GM12878 (cell line): ENCODE data around the gene VN1R5.
"Not testable (repeated sequence)": the region's sequence is repeated elsewhere in the genome, so short reads cannot be mapped to it uniquely, and the experiment has no call there.

ENCODE experiments used
- CREB1 ChIP-seq: IDR thresholded peaks from 2 replicates; pipeline ENCODE4 v1.6.1; 2012; ENCODE audit warnings: low read depth, mild to moderate bottlenecking, inconsistent platforms
- POLR2A ChIP-seq: IDR thresholded peaks from 2 replicates; pipeline ENCODE4 v1.6.1; 2011; ENCODE audit warnings: low read depth, mild to moderate bottlenecking, low read length
- RAD21 ChIP-seq: IDR thresholded peaks from 2 replicates; pipeline ENCODE4 v1.6.1; 2011; ENCODE audit warnings: mild to moderate bottlenecking, low read depth, low read length, moderate library complexity; ENCODE audit not compliant: insufficient read depth
- TF ChIP-seq, protein P1 (sequence below), 3 experiments: IDR thresholded peaks in 2 of 3; conservative IDR thresholded peaks in 1 of 3; 2 replicates each; pipeline ENCODE4 v1.5.1; 2011; ENCODE audit warnings: low read depth in 3 of 3, low read length in 3 of 3, mild to moderate bottlenecking in 3 of 3, control low read depth in 2 of 3, moderate library complexity in 2 of 3, inconsistent platforms in 1 of 3, mixed read lengths in 1 of 3; ENCODE audit not compliant: control insufficient read depth in 2 of 3, insufficient read depth in 1 of 3; ENCODE audit errors: extremely low read depth in 1 of 3
- TF ChIP-seq, protein P2 (sequence below): IDR thresholded peaks from 2 replicates; pipeline ENCODE4 v1.6.1; 2012; ENCODE audit warnings: mild to moderate bottlenecking, low read depth, low read length

DNA sequence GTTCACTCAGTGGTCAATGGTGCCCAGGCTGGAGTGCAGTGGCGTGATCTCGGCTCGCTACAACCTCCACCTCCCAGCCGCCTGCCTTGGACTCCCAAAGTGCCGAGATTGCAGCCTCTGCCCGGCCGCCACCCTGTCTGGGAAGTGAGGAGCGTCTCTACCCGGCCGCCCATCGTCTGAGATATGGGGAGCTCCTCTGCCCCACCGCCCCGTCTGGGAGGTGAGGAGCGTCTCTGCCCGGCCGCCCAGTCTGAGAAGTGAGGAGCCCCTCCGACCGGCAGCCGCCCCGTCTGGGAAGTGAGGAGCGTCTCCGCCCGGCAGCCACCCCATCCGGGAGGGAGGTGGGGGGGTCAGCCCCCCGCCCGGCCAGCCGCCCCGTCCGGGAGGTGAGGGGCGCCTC, 35.6 kb upstream of the VN1R5 start:
- not testable (repeated sequence) for TF ChIP-seq CREB1, RAD21, POLR2A
- TF ChIP-seq, protein P1, sequence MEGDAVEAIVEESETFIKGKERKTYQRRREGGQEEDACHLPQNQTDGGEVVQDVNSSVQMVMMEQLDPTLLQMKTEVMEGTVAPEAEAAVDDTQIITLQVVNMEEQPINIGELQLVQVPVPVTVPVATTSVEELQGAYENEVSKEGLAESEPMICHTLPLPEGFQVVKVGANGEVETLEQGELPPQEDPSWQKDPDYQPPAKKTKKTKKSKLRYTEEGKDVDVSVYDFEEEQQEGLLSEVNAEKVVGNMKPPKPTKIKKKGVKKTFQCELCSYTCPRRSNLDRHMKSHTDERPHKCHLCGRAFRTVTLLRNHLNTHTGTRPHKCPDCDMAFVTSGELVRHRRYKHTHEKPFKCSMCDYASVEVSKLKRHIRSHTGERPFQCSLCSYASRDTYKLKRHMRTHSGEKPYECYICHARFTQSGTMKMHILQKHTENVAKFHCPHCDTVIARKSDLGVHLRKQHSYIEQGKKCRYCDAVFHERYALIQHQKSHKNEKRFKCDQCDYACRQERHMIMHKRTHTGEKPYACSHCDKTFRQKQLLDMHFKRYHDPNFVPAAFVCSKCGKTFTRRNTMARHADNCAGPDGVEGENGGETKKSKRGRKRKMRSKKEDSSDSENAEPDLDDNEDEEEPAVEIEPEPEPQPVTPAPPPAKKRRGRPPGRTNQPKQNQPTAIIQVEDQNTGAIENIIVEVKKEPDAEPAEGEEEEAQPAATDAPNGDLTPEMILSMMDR (IDR thresholded peaks at IDR 0.05 in 2 of 3, conservative IDR thresholded peaks at IDR 0.05 in 1 of 3; ENCODE audit: control insufficient read depth in 2 of 3, extremely low read depth in 1 of 3, insufficient read depth in 1 of 3, low read depth in 3 of 3, low read length in 3 of 3), result not testable (repeated sequence)
- TF ChIP-seq, protein P2, sequence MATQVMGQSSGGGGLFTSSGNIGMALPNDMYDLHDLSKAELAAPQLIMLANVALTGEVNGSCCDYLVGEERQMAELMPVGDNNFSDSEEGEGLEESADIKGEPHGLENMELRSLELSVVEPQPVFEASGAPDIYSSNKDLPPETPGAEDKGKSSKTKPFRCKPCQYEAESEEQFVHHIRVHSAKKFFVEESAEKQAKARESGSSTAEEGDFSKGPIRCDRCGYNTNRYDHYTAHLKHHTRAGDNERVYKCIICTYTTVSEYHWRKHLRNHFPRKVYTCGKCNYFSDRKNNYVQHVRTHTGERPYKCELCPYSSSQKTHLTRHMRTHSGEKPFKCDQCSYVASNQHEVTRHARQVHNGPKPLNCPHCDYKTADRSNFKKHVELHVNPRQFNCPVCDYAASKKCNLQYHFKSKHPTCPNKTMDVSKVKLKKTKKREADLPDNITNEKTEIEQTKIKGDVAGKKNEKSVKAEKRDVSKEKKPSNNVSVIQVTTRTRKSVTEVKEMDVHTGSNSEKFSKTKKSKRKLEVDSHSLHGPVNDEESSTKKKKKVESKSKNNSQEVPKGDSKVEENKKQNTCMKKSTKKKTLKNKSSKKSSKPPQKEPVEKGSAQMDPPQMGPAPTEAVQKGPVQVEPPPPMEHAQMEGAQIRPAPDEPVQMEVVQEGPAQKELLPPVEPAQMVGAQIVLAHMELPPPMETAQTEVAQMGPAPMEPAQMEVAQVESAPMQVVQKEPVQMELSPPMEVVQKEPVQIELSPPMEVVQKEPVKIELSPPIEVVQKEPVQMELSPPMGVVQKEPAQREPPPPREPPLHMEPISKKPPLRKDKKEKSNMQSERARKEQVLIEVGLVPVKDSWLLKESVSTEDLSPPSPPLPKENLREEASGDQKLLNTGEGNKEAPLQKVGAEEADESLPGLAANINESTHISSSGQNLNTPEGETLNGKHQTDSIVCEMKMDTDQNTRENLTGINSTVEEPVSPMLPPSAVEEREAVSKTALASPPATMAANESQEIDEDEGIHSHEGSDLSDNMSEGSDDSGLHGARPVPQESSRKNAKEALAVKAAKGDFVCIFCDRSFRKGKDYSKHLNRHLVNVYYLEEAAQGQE, result not testable (repeated sequence)
